M059J (cell line): ENCODE results near the gene CPEB4. TPM values are rescaled to one million over a fixed set of nuclear protein-coding genes. Genes with fewer than 3 reads are reported as not detected.

ENCODE experiments used
- DNase-seq: peaks from one replicate; pipeline ENCODE4 v3.0.0-alpha.2; 2012; ENCODE audit warnings: low read depth
- total RNA-seq: library from RNA; depleted of rRNA; stranded (reverse); fragments of >200 nt; shearing (Covaris generic); gene quantifications from 2 replicates; pipeline ENCODE4 v1.2.3, GENCODE V29; 2014

Gene CPEB4
- total RNA-seq, 1 experiment from 2014 or later: 20.5 TPM

DNA sequence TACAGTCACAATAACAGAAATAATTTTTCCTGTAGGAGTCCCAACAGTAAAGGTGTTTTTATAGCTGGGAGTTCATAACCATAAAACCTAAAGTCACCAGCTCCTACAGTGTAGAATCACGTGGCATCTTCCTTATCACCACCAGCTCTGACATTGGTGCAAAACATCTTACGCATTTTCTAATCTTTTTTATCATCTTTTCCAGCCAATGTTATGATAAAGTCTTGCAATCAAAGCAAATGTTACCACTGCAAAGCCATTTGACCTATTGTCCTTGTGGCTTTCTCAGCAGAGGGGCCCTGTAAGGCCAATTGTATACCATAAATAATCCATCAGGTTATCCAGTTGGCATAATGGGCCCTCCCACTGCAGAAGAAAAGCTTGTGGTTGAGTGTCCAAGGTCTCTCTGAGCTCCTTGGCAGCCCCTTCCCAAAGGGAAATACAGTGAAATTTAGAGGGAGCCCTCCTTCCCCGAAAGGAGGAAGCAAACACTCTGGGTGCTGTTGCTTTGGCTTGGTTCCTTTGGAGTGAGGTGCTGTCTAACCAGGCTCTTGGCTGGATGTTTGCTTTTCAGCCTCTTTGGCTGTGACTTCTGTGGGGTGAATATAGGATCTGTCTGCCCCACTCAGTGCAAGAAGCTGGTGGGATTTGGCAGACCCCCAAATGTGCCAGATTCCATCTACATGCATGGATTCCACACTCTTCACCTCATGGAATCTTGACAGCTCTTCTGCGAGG, 29.3 kb upstream of the CPEB4 start:
- no peak for DNase-seq

- no peak for DNase-seq
These were observed 28.6 kb upstream of the CPEB4 start for GRCh38 chr5:173859408-173860159.

GRCh38 chr5:173862047-173862477, 26.1 kb upstream of the CPEB4 start:
- DNase-seq: no peak

- DNase-seq: no peak
These were observed 24.8 kb upstream of the CPEB4 start for GRCh38 chr5:173863359-173863758.

GRCh38 chr5:173864126-173865050, 23.8 kb upstream of the CPEB4 start:
- no peak for DNase-seq

DNA sequence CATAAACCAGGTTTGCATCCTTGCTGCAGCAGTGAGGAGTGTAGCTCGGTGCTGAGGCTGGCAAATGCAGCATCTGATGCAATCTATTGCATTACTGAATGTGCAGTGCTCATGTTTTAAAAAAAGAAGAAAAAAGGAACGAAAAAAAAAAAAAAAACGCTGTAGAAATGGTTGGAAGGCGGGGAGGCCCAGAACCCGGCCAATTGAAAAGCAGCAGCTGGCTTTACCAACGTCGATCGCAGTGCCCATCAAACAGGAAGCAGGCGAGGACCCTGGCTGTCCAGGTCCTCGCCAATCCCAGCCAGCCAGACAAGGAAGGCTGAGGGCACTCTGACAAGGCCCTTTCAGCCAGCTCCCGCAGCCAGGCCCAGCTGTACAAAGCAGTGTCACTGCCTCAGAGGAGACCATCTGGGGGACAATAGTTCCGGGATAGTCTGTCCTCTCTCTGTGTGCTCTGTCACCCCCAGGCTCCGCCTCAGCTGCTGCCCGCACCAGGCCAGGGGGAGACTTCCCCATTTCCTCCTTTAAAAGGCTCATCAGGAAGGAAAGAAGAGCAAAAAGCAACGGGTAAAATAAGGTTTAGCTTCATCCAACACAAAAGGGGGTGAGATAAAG, 21.8 kb upstream of the CPEB4 start:
- DNase-seq: no peak

- no peak for DNase-seq
These were observed 21.1 kb upstream of the CPEB4 start for GRCh38 chr5:173866858-173867679.

DNA sequence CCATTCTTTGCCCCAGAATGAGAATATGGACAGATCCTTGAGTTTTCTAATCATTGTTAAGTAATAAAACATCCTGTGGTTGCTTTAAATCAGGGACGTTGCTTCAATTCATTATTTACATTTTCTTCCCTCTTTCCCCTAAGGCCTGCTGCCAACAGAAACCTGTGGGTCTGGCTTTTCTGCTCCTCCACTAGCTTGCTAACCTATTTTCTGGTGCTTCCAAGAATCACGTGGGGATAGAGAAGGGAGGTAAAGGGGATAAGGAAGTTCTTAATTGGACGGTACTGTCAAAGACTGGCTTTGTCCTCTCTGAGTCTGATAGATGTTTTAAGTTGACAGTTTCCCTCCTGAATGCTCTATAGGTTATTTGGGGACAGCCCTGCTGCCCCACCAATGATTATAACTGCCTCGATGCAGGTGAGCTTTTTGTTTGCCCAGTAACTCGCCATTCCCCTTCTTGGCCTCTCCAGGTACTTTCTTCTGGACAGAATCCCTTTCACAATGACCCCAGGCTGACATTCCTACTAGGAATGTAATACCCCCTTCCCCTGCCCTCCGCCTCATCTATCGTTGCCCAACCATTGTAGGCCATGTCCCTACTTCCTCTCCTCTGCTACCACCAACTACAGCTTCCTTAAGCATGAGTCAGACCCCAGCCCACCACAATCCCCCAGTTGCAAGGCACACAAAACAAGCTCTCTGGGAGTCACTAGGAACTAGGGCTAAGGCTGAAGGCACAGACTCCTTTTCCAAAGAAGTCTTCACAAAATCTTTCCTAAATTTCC, 19.9 kb upstream of the CPEB4 start:
- DNase-seq: peak; percentile 73

DNA sequence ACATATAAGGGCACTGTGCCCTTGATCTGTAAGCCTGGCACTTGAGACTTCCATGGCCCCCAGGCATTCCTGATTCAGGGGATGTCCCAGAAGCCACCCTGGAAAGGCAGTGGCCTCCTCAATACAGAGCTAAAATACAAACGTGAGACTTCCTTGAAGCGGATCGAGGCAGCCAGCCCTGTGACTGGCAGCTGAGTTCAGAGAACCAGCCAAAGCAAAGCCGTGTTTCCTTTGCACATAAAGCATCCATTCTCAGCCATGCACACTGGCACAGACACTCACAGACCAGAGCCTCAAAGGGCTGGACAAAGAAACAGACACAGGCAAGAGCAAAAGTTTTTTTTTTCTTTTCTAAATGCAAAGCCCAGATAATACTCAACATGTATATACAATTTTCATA, 18.8 kb upstream of the CPEB4 start:
- DNase-seq: no peak

DNA sequence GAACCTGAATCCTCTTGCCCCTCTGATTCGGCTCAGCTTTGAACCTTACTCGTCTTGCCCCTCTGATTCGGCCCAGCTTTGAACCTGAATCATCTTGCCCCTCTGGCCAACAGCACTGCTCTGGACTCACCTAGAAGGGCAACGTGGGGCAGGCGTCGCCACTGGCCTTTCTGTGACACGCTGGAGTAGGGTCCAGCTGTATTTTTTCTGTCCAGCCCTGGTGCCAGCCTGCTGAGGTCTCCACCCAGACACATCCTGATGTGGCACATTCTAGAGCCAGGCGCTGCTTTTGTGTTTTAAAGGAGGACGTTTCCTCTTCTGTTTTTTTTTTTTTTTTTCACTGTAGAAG, 15.2 kb upstream of the CPEB4 start:
- no peak for DNase-seq

DNA sequence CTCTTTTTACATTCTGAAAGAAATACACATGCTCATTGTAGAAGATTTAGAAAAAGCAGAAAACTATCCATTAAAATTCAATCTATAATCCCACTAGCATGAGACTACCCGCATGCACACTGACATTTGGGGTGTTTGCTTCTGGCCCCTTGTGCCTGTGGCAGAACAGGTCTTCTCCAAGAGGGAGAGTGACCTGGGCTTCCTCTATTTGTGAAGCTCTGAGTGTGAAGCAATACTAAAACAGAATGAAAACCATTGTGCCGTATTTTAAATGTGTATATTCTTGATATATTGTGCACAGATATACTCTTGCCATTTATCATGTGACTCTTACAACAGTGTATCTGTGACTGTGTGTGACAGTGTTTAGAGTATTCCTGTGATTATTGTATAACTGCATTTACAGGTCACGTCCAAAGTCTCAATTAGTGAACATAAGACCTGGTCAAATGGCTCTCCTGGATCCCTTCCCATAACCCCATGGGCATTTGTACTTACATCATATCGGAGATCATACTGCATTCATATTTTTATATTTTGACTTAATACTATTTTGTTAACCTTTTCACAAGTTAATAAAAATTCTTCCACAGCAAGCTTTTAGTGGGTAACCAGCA, 14.7 kb upstream of the CPEB4 start:
- DNase-seq: no peak

DNA sequence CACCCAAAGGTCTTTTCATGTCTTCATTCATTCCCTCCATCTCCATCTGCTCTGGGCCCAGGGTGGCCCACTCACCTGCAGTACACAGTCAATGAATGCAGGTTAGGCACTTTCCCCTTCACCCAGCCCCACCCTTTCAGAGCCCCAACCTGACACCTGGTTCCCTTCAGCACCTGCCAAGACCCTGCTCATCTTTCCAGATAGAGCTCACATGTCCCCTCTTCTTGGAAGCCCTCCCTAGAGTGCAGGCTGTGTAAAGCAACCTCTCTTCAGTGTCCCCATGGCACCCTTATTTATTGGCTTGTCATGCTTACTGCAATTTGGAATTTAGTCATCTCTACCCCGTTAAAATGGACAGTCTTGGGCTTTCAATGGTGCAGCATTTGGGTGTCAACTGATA, 13.0 kb upstream of the CPEB4 start:
- DNase-seq: no peak

GRCh38 chr5:173878224-173878967, 9.8 kb upstream of the CPEB4 start:
- DNase-seq: no peak

DNA sequence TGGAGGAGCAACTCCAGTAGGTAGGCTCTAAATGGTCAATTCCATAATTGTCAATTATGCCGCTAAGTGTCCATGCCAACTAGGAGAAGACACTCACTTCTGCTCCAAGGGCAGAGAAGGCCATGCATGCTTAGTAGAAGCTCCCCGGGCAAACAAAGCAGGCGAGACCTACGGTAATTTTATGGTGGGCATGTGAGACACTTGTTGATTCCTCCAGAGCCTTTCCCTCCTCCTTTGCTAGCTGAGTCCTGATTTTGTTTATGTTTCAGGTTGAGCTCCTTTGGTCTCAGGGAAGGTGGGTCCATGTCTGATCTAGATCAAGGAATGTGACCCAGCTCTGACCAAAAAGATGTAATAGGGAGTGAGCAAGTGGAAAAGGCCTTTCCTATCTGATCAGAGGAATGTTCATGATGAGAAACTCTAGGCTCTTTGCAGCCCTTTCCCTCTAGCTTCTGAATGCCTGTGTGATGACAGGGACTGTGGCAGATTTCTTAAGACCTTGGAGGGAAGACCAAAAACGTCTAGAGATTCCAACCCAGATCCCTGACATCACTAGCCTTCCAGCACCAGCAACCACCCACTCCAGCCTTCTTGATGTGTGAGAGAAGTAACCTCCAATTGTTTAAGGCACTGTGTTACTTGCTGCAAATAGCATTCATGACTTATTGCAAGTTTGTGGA, 7.7 kb upstream of the CPEB4 start:
- DNase-seq: peak; percentile 80

DNA sequence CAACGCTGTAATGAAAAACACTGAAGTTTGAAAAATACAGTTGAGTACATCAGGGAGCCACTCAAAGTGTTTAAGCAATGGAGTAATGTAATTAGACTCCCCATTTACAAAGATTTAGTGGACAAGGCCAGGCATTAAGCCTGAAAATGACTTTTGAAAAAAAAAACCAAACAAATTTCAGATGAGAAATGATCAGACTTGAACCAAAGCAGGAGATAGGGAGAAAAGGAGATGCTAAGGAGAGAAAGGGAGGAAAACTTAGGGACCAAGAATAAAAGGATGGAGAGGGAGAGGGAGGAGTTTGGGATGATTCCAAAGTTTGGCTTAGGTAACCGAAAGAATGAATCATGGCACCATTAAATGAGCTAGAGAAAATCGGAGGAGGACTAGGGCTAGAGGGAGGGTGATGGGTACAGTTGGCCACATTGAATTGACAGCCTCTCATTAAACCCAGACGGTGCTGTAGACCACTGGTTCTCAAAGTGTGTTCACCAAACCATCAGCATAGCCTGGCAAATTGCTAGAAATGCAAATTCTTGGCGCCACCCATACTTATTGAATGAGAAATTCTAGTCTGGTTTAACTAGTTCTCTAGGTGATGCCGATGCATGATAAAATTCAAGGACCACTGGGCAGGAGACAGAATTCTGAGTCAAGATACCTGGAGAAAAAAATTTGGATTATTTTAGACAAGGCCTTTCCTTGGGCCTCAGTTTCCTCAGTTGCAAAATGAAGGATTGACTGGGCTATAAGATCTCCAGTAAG, 6.2 kb upstream of the CPEB4 start:
- peak; percentile 83 for DNase-seq

GRCh38 chr5:173882632-173883031, 5.5 kb upstream of the CPEB4 start:
- DNase-seq: peak; percentile 79

GRCh38 chr5:173883347-173883924, 4.7 kb upstream of the CPEB4 start:
- DNase-seq: no peak
